GM23338 (cell line): ENCODE data around the gene PUS3. TPM values are rescaled to one million over a fixed set of nuclear protein-coding genes. Genes with fewer than 3 reads are reported as not detected.

Experiments
- ATAC-seq: fragments of 200-7000 bp; cut with Tn5 transposase; 3 replicates; pipeline ENCODE4 v1.9.1; 2020
- DNase-seq: peaks from one replicate; pipeline ENCODE4 v3.0.0-alpha.2; 2015; ENCODE audit warnings: low spot score
- H2AFZ ChIP-seq: fragments of 200-600 bp; sonication (generic); 2 replicates; pipeline ENCODE4 v1.8.0; 2016; ENCODE audit warnings: antibody characterized with exemption, mild to moderate bottlenecking, moderate library complexity
- H3F3A ChIP-seq: fragments of 200-600 bp; sonication (generic); replicated peaks from 2 replicates; pipeline ENCODE4 v1.8.0; 2017; ENCODE audit warnings: antibody characterized with exemption, mixed run types, low read depth
- H3K27ac ChIP-seq: fragments of 200-600 bp; sonication (generic); 2 replicates; pipeline ENCODE4 v1.6.1; 2016; ENCODE audit warnings: low read depth
- H3K27me3 ChIP-seq: fragments of 200-600 bp; sonication (generic); 2 replicates; pipeline ENCODE4 v1.8.0; 2016; ENCODE audit warnings: mild to moderate bottlenecking, mixed run types, moderate library complexity; ENCODE audit not compliant: insufficient read depth
- H3K36me3 ChIP-seq: fragments of 200-600 bp; sonication (generic); 2 replicates; pipeline ENCODE4 v1.8.0; 2016; ENCODE audit warnings: mild to moderate bottlenecking; ENCODE audit not compliant: insufficient read depth
- H3K4me1 ChIP-seq: fragments of 200-600 bp; sonication (generic); 2 replicates; pipeline ENCODE4 v1.8.0; 2016; ENCODE audit warnings: mild to moderate bottlenecking, moderate library complexity; ENCODE audit not compliant: insufficient read depth
- H3K4me2 ChIP-seq: fragments of 200-600 bp; sonication (generic); 2 replicates; pipeline ENCODE4 v1.7.1; 2017; ENCODE audit warnings: mixed run types
- H3K4me3 ChIP-seq: fragments of 200-600 bp; sonication (generic); 2 replicates; pipeline ENCODE4 v1.6.1; 2016; ENCODE audit warnings: mixed run types
- H3K79me2 ChIP-seq: fragments of 200-600 bp; sonication (generic); replicated peaks from 2 replicates; pipeline ENCODE4 v1.8.0; 2017; ENCODE audit warnings: mild to moderate bottlenecking; ENCODE audit not compliant: insufficient read depth
- H3K9me2 ChIP-seq: fragments of 200-600 bp; sonication (generic); 2 replicates; pipeline ENCODE4 v1.8.0; 2017; ENCODE audit not compliant: insufficient read depth
- H4K20me1 ChIP-seq: fragments of 200-600 bp; sonication (generic); replicated peaks from 2 replicates; pipeline ENCODE4 v1.8.0; 2017; ENCODE audit warnings: mild to moderate bottlenecking; ENCODE audit not compliant: insufficient read depth
- H3K27ac Mint-ChIP-seq: 2 replicates; pipeline ENCODE4 v1.8.0; 2020; ENCODE audit warnings: inconsistent platforms, mild to moderate bottlenecking, moderate library complexity, mixed read lengths
- H3K27me3 Mint-ChIP-seq: 3 replicates; pipeline ENCODE4 v1.8.0; 2022; ENCODE audit warnings: low read depth, mild to moderate bottlenecking, moderate library complexity, mixed read lengths, inconsistent platforms; ENCODE audit not compliant: insufficient read depth, poor library complexity
- H3K36me3 Mint-ChIP-seq: 3 replicates; pipeline ENCODE4 v1.8.0; 2021; ENCODE audit warnings: low read depth, mild to moderate bottlenecking, inconsistent platforms, moderate library complexity, mixed read lengths
- H3K4me1 Mint-ChIP-seq: 3 replicates; pipeline ENCODE4 v1.8.0; 2020; ENCODE audit warnings: mild to moderate bottlenecking, inconsistent platforms, mixed read lengths
- H3K4me3 Mint-ChIP-seq: 3 replicates; pipeline ENCODE4 v1.8.0; 2021; ENCODE audit warnings: moderate library complexity, mild to moderate bottlenecking, inconsistent platforms, mixed read lengths
- H3K9me3 Mint-ChIP-seq: 3 replicates; pipeline ENCODE4 v1.8.0; 2020; ENCODE audit warnings: moderate library complexity, mild to moderate bottlenecking, inconsistent platforms, mixed read lengths
- EZH2 ChIP-seq: fragments of 200-600 bp; sonication (generic); IDR thresholded peaks from one replicate; pipeline ENCODE4 v1.8.0; 2017; ENCODE audit warnings: antibody characterized with exemption, mild to moderate bottlenecking, low read depth; ENCODE audit not compliant: unreplicated experiment
- JUNB ChIP-seq: IDR thresholded peaks from one replicate; pipeline ENCODE4 v1.6.1; 2016; ENCODE audit warnings: antibody characterized with exemption; ENCODE audit not compliant: unreplicated experiment
- NANOG ChIP-seq: IDR thresholded peaks from 2 replicates; pipeline ENCODE4 v1.6.1; 2016; ENCODE audit warnings: antibody characterized with exemption, borderline replicate concordance
- ZNF114 ChIP-seq: fragments of 250-450 bp; sonication (Bioruptor Pico); IDR thresholded peaks from 2 replicates; pipeline ENCODE4 v1.5.0; 2020; ENCODE audit warnings: mild to moderate bottlenecking, moderate library complexity
- ZNF331 ChIP-seq: fragments of 250-450 bp; sonication (Bioruptor Pico); IDR thresholded peaks from 2 replicates; pipeline ENCODE4 v1.5.0; 2020; ENCODE audit warnings: low read depth, mild to moderate bottlenecking, moderate library complexity
- polyA plus RNA-seq: library from polyadenylated mRNA; unstranded; fragments of >200 nt; fragmentation: Nextera tagmentation; extraction: Ambion mirVana; gene quantifications from 2 replicates; pipeline ENCODE4 v1.2.1, GENCODE V29; 2016
- total RNA-seq: library from RNA; depleted of rRNA; stranded (reverse); fragments of >200 nt; shearing (Covaris generic); gene quantifications from 2 replicates; pipeline ENCODE4 v1.2.3, GENCODE V29; 2014
- TF ChIP-seq, protein P1 (sequence below), 2 experiments: fragments of 200-600 bp in 1 of 2; sonication (generic) in 1 of 2; conservative IDR thresholded peaks; 2 replicates each; pipeline versions ENCODE4 v1.5.1 to v1.6.1; 2016 to 2017; ENCODE audit warnings: antibody characterized with exemption in 2 of 2, low read depth in 2 of 2, mild to moderate bottlenecking in 2 of 2, moderate library complexity in 1 of 2
- TF ChIP-seq, protein P2 (sequence below): fragments of 250-450 bp; sonication (Bioruptor Pico); IDR thresholded peaks from 2 replicates; pipeline ENCODE4 v1.5.0; 2020; ENCODE audit warnings: mild to moderate bottlenecking, moderate library complexity
- TF ChIP-seq, protein P3 (sequence below): IDR thresholded peaks from 2 replicates; pipeline ENCODE4 v1.6.1; 2016; ENCODE audit warnings: antibody characterized with exemption

PUS3 gene
- total and polyA plus RNA-seq, 2 experiments from 2014 or later, result 15.8 to 24.1 TPM

DNA sequence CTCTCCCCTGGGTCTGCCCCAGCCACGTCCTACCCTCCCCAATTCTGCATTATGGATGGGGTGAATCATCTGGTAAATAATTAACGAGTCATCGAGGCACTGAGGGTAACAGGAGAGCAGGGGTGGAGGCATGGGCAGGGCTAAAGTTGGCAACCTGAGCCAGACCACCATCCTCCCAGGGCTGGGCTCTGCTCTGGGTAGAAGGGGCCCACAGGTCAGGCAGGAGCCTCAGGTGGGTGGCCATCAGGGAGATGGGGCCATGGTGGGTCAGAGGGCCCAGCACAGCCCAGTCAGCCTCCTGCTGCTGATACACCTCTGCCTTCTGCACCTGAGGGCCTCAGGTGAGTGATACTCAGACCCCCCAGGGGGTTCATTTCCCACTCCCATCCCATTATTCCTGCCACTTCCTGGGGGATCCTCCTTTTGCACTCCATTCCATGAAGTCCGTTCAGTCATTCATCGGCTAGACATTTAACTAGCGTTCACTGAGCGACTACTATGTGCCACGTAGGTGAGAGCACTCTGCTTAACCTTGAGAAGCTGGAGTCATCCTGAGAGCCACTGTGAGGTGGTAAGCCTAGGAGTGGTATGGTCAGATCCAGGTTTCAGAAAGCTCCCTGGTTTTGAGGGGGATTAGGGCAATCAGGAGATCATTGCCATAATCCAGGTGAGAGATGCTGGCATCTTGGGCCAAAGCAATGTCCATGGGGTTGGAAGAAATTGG lies 43.0 kb upstream of the PUS3 start, which contains the start of gene VSIG10L2 (continued):
- no peak for TF ChIP-seq EZH2
- no peak for TF ChIP-seq ZNF114
- TF ChIP-seq, protein P1, sequence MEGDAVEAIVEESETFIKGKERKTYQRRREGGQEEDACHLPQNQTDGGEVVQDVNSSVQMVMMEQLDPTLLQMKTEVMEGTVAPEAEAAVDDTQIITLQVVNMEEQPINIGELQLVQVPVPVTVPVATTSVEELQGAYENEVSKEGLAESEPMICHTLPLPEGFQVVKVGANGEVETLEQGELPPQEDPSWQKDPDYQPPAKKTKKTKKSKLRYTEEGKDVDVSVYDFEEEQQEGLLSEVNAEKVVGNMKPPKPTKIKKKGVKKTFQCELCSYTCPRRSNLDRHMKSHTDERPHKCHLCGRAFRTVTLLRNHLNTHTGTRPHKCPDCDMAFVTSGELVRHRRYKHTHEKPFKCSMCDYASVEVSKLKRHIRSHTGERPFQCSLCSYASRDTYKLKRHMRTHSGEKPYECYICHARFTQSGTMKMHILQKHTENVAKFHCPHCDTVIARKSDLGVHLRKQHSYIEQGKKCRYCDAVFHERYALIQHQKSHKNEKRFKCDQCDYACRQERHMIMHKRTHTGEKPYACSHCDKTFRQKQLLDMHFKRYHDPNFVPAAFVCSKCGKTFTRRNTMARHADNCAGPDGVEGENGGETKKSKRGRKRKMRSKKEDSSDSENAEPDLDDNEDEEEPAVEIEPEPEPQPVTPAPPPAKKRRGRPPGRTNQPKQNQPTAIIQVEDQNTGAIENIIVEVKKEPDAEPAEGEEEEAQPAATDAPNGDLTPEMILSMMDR (conservative IDR thresholded peaks at IDR 0.05; ENCODE audit: low read depth in 2 of 2), result no peak

DNA sequence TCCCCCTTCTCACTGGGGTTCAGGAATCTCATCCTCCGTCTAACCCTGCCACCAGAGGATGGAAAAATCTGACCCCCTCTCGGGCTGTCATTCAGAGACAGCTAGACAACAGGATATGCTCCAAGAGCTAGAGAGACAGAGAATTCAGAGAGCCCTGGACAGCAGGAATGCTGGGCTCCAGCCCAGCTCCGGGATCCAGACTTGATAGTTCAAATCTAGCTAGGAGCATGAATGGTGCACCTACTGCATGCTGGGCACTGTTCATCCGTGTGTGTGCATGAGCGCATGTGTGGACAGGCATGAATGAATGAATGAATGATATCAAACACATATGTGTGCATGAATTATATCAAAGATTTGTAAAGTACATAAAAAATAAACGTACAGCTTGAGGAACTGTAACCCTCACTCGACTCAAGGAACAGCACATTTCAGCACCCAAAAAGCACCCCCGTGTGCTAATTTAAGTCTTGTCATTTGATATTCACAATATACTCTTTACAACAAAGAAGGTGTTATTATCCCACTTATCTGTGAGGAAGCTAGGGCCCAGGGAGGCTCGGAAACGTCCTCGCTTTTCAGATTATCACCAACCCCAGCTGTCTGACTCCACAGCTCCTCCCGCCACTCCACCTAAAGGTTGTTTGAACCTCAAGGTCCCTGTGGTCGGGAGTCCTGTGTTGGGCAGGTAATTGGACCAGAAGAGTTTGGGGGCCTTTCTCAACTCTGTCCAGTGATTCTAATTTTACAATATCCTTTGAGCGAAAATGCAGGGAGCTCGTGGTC lies 42.2 kb upstream of the PUS3 start:
- Histone ChIP-seq H4K20me1 (no peaks in the 10 kb centered on the region), H3K4me1 (peaks cover 13% of the 10 kb centered on the region), H3K4me3 (no peak overlapping the region), H3K4me2 (no peak overlapping the region), H3K9me2 (no peaks in the 10 kb centered on the region), H3K27ac (no peak overlapping the region), H3K79me2 (no peaks in the 10 kb centered on the region), H3K36me3 (no peaks in the 10 kb centered on the region), H3F3A (no peaks in the 10 kb centered on the region), H3K27me3 (no peaks in the 10 kb centered on the region), H2AFZ (no peak overlapping the region)
- TF ChIP-seq, protein P2, sequence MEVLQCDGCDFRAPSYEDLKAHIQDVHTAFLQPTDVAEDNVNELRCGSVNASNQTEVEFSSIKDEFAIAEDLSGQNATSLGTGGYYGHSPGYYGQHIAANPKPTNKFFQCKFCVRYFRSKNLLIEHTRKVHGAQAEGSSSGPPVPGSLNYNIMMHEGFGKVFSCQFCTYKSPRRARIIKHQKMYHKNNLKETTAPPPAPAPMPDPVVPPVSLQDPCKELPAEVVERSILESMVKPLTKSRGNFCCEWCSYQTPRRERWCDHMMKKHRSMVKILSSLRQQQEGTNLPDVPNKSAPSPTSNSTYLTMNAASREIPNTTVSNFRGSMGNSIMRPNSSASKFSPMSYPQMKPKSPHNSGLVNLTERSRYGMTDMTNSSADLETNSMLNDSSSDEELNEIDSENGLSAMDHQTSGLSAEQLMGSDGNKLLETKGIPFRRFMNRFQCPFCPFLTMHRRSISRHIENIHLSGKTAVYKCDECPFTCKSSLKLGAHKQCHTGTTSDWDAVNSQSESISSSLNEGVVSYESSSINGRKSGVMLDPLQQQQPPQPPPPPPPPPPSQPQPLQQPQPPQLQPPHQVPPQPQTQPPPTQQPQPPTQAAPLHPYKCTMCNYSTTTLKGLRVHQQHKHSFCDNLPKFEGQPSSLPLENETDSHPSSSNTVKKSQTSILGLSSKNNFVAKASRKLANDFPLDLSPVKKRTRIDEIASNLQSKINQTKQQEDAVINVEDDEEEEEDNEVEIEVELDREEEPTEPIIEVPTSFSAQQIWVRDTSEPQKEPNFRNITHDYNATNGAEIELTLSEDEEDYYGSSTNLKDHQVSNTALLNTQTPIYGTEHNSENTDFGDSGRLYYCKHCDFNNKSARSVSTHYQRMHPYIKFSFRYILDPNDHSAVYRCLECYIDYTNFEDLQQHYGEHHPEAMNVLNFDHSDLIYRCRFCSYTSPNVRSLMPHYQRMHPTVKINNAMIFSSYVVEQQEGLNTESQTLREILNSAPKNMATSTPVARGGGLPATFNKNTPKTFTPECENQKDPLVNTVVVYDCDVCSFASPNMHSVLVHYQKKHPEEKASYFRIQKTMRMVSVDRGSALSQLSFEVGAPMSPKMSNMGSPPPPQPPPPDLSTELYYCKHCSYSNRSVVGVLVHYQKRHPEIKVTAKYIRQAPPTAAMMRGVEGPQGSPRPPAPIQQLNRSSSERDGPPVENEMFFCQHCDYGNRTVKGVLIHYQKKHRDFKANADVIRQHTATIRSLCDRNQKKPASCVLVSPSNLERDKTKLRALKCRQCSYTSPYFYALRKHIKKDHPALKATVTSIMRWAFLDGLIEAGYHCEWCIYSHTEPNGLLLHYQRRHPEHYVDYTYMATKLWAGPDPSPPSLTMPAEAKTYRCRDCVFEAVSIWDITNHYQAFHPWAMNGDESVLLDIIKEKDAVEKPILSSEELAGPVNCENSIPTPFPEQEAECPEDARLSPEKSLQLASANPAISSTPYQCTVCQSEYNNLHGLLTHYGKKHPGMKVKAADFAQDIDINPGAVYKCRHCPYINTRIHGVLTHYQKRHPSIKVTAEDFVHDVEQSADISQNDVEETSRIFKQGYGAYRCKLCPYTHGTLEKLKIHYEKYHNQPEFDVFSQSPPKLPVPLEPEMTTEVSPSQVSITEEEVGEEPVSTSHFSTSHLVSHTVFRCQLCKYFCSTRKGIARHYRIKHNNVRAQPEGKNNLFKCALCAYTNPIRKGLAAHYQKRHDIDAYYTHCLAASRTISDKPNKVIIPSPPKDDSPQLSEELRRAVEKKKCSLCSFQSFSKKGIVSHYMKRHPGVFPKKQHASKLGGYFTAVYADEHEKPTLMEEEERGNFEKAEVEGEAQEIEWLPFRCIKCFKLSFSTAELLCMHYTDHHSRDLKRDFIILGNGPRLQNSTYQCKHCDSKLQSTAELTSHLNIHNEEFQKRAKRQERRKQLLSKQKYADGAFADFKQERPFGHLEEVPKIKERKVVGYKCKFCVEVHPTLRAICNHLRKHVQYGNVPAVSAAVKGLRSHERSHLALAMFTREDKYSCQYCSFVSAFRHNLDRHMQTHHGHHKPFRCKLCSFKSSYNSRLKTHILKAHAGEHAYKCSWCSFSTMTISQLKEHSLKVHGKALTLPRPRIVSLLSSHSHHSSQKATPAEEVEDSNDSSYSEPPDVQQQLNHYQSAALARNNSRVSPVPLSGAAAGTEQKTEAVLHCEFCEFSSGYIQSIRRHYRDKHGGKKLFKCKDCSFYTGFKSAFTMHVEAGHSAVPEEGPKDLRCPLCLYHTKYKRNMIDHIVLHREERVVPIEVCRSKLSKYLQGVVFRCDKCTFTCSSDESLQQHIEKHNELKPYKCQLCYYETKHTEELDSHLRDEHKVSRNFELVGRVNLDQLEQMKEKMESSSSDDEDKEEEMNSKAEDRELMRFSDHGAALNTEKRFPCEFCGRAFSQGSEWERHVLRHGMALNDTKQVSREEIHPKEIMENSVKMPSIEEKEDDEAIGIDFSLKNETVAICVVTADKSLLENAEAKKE (CRISPR knock-in tag), result no peak
- no peak for TF ChIP-seq JUNB
- TF ChIP-seq, protein P3, sequence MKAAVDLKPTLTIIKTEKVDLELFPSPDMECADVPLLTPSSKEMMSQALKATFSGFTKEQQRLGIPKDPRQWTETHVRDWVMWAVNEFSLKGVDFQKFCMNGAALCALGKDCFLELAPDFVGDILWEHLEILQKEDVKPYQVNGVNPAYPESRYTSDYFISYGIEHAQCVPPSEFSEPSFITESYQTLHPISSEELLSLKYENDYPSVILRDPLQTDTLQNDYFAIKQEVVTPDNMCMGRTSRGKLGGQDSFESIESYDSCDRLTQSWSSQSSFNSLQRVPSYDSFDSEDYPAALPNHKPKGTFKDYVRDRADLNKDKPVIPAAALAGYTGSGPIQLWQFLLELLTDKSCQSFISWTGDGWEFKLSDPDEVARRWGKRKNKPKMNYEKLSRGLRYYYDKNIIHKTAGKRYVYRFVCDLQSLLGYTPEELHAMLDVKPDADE, result no peak
- TF ChIP-seq ZNF331, result no peak
- no peak for TF ChIP-seq NANOG
- TF ChIP-seq ZNF114, result no peak
- no peak overlapping the region for H3K4me3 Mint-ChIP-seq
- no peak for DNase-seq
- no peaks in the 10 kb centered on the region; the same call in 2 of the 3 replicates for H3K36me3 Mint-ChIP-seq
- H3K4me1 Mint-ChIP-seq, result peaks cover 17% of the 10 kb centered on the region
- H3K27ac Mint-ChIP-seq, result no peak overlapping the region
- no peaks in the 10 kb centered on the region; the same call in 2 of the 3 replicates for H3K9me3 Mint-ChIP-seq
- ATAC-seq, result no peak
- peaks cover 15% of the 10 kb centered on the region for H3K27me3 Mint-ChIP-seq
